Psoas muscle (tissue), 8 donors: ENCODE data around the gene CCDC175. TPM values are rescaled to one million over a fixed set of nuclear protein-coding genes. Genes with fewer than 3 reads are reported as not detected.

Experiments used
- ATAC-seq, 4 donors: fragments of 200-7000 bp; cut with Tn5 transposase; one replicate each; pipeline ENCODE4 v1.9.1; 2020; ENCODE audit warnings: moderate library complexity in 3 of 4, mild to moderate bottlenecking in 2 of 4
- DNase-seq, 2 donors: peaks; one replicate each; pipeline ENCODE4 v3.0.0-alpha.2; 2020
- H3K27ac ChIP-seq: fragments of 200-600 bp; one replicate; pipeline ENCODE4 v1.8.0; 2022
- H3K27me3 ChIP-seq, 3 donors: fragments of 200-600 bp in 1 of 3; one replicate each; pipeline versions ENCODE4 v1.6.1 to v1.8.0; 2013 to 2022; ENCODE audit warnings: low read length in 2 of 3, mild to moderate bottlenecking in 2 of 3, moderate library complexity in 1 of 3; ENCODE audit not compliant: insufficient read depth in 3 of 3
- H3K36me3 ChIP-seq, 2 donors: fragments of 200-600 bp in 1 of 2; one replicate each; pipeline versions ENCODE4 v1.6.1 to v1.8.0; 2013 to 2022; ENCODE audit warnings: low read depth in 1 of 2, mild to moderate bottlenecking in 1 of 2, moderate library complexity in 1 of 2; ENCODE audit not compliant: insufficient read depth in 1 of 2
- H3K4me1 ChIP-seq: fragments of 200-600 bp; one replicate; pipeline ENCODE4 v1.8.0; 2022
- H3K4me3 ChIP-seq: fragments of 200-600 bp; one replicate; pipeline ENCODE4 v1.8.0; 2022; ENCODE audit warnings: mild to moderate bottlenecking
- H3K9me3 ChIP-seq: fragments of 200-600 bp; one replicate; pipeline ENCODE4 v1.8.0; 2022
- WGBS, 3 donors: extraction: QIAGEN DNeasy Blood & Tissue Kit; methylation state at CpG; one replicate each; pipeline versions ENCODE4 v1.1.6 to v1.1.7; 2013; 5-methylcytosine and 5-hydroxymethylcytosine counted together
- intact Hi-C, 2 donors: fragments of 100-400 bp; cut with DNase I; formaldehyde crosslinking; loops; one replicate each; pipeline versions ENCODE4 v1.11.0 to v1.14.2; 2022
- polyA plus RNA-seq, 3 donors: library from polyadenylated mRNA; stranded (reverse); fragments of 200-250 nt; gene quantifications; one replicate each; pipeline ENCODE4 v1.2.3, GENCODE V29; 2013
- total RNA-seq, 4 donors: library from RNA; stranded (reverse); fragmentation: NEBNext Ultra II Directional in 2 of 4; extraction: Animal tissue kit (Norgen Biotek cat#: 25700) in 2 of 4; gene quantifications; one replicate each; pipeline versions ENCODE4 v1.2.1 to v1.2.4, GENCODE V29; 2021 to 2023
- TF ChIP-seq, protein P1 (sequence below): fragments of 200-600 bp; IDR thresholded peaks from one replicate; pipeline ENCODE4 v1.8.0; 2022; ENCODE audit warnings: antibody characterized with exemption
- donor health status: healthy with polysubstance abuse.
- donor health status: DM: no; HTN: no; CAD: no; lungs with moderate emphysema.
- donor health status: Bipolar disorder and iron deficiency.
- donor health status: healthy.
- donor health status: DM: yes; HTN: yes; CAD: no.
- donor health status: DM: no; HTN: no; CAD: no.
- donor health status: DM: no; HTN: no; CAD: no.
- donor health status: DM: yes; HTN: yes; CAD: no.

Gene CCDC175
- total and polyA plus RNA-seq, 7 donors: not detected

DNA sequence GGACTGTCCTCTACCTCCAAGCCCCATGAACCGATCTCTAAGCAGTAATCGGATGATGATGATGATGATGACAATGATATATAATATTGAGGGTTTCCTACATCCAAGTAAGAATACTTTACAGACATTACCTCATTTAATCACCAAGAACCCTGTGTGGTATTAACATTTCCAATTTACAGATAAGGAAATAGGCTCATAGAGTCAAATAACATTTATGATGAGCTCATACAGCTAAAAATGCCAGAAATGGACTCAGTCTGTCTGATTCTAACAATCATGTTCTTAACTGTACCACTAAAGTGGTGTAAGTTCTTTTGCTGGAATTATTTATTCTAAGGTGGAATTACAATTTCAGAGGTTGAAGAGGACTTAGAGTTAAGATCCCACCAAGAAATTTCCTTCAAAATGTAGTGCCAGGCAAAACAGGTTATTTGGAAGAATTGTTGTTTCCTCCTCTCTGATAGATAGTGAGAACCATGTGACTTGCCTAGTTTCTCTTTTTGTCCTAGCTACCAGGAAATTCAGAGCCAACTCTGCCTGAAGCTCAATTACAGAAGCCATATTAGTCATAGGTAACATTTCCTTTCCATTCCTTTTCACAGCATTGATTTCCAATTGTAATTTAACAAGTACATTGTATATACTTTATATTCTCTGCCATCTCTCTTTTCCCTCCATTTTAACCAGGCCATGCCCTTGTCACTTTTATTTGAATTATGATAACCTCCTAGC is 23.8 kb upstream of the CCDC175 start:
- no peaks in the 10 kb centered on the region for H3K27me3 ChIP-seq
- 83 to 93% (median 91%) methylated on average over 2 of the region's 2 CpGs for WGBS, 3 donors
- ATAC-seq: no peak
- TF ChIP-seq, protein P1, sequence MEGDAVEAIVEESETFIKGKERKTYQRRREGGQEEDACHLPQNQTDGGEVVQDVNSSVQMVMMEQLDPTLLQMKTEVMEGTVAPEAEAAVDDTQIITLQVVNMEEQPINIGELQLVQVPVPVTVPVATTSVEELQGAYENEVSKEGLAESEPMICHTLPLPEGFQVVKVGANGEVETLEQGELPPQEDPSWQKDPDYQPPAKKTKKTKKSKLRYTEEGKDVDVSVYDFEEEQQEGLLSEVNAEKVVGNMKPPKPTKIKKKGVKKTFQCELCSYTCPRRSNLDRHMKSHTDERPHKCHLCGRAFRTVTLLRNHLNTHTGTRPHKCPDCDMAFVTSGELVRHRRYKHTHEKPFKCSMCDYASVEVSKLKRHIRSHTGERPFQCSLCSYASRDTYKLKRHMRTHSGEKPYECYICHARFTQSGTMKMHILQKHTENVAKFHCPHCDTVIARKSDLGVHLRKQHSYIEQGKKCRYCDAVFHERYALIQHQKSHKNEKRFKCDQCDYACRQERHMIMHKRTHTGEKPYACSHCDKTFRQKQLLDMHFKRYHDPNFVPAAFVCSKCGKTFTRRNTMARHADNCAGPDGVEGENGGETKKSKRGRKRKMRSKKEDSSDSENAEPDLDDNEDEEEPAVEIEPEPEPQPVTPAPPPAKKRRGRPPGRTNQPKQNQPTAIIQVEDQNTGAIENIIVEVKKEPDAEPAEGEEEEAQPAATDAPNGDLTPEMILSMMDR: no peak
- no peak overlapping the region for H3K4me3 ChIP-seq
- no peak for DNase-seq
- intact Hi-C loops: no loop called here
- no peaks in the 10 kb centered on the region for H3K9me3 ChIP-seq
- H3K27ac ChIP-seq: no peak overlapping the region
- H3K4me1 ChIP-seq: no peaks in the 10 kb centered on the region
- H3K36me3 ChIP-seq: no peaks in the 10 kb centered on the region

DNA sequence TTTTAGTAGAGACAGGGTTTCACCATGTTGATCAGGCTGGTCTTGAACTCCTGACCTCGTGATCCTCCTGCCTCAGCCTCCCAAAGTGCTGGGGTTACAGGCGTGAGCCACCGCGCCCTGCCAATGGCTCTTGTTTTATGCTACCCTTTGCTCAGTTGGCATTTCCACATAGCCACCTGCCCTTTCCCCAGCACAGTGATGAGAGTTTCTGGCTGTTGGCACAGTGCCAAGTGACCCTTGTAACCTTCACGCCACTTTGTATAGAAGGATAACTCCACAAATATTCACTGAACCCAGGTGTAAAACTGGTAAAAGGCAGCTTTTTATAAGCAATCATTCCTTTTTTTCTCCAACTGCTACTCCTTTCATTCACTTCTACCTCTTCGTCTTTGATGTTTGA is 18.5 kb upstream of the CCDC175 start:
- no peaks in the 10 kb centered on the region for H3K9me3 ChIP-seq
- WGBS, 3 donors: 73 to 77% (median 76%) methylated on average over 6 of the region's 6 CpGs
- H3K4me1 ChIP-seq: no peaks in the 10 kb centered on the region
- DNase-seq (no peak), ATAC-seq (no peak)
- intact Hi-C loops: no loop called here
- H3K4me3 ChIP-seq: no peak overlapping the region
- no peaks in the 10 kb centered on the region for H3K27me3 ChIP-seq
- no peak overlapping the region for H3K27ac ChIP-seq
- H3K36me3 ChIP-seq: no peaks in the 10 kb centered on the region
- TF ChIP-seq, protein P1: no peak

DNA sequence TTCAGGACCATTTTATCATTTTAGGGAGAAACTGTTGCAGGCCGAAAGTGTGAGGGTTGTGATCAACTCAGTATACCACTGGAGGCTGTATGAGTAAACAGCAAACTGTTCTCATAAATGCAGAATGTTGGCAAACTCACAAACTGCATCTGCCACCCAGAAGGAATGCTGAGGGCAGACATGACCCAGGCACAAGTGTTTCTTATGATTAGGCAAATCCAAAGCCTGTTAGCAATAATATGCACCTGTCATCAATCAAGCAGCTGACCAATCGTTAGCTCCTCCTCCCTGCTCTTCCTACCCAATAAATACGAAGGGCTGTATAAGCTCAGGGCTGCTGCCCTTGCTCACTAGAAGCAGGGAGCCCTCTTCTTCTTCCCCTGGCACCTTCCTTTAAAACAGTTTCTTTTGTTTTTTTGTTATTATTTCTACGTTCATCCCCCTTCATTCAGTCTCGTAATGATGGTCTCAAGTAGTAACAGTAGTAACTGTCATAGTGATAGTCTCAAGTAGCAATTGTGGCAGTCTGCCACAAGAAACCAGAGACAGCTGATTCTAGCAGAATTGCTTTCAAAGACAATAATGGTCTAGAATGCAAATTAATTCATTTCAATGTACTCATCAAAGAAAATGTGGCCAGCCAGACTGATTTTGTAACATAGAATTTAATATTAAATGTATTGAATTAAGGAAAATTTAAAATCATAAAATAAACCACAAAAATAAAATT is 15.2 kb upstream of the CCDC175 start:
- ATAC-seq (no peak), DNase-seq (no peak)
- TF ChIP-seq, protein P1: no peak
- WGBS, 3 donors: 68 to 74% (median 73%) methylated on average over 5 of the region's 5 CpGs
- H3K9me3 ChIP-seq: no peaks in the 10 kb centered on the region
- H3K4me1 ChIP-seq: no peaks in the 10 kb centered on the region
- H3K4me3 ChIP-seq: no peak overlapping the region
- peaks cover 0 to 3% (median 0%) of the 10 kb centered on the region in 3 donors for H3K27me3 ChIP-seq
- no peaks in the 10 kb centered on the region for H3K36me3 ChIP-seq
- intact Hi-C loops: no loop called here
- H3K27ac ChIP-seq: no peak overlapping the region

DNA sequence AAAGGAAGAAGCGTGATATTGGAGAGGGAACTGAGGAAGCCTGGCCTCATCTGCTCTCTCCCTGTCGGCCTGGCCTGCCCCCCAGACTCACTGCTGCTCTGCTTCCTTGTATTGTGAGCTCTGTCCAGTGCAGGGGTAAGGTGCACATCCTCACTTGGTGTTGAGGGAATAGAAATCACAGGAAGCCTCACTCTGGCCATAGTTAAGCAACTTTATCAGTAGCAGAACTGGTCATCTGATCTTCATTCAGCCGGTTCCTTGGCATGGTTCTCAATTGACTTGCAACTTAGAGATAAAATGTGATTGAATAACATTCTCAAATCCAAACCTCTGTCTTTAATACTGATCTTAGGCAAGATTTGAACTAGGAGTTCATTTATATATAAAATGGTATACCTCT is 11.5 kb upstream of the CCDC175 start:
- Histone ChIP-seq H3K9me3 (no peaks in the 10 kb centered on the region), H3K27me3 (peaks cover 0 to 3% (median 0%) of the 10 kb centered on the region in 3 donors), H3K4me3 (no peak overlapping the region), H3K36me3 (no peaks in the 10 kb centered on the region), H3K27ac (no peak overlapping the region), H3K4me1 (no peaks in the 10 kb centered on the region)
- intact Hi-C loops: no loop called here
- TF ChIP-seq, protein P1: no peak
- DNase-seq (no peak), ATAC-seq (no peak)
- WGBS, 3 donors: 60 to 77% (median 67%) methylated on average over 3 of the region's 3 CpGs
